22Rv1 (cell line): ENCODE data around the gene ORC6.

ENCODE experiments used
- CTCF ChIP-seq: fragments of 450-650 bp; IDR thresholded peaks from 2 replicates; pipeline ENCODE4 v1.5.1; 2017; ENCODE audit warnings: mild to moderate bottlenecking
- ZFX ChIP-seq: fragments of 450-650 bp; IDR thresholded peaks from 2 replicates; pipeline ENCODE4 v1.6.1; 2017; ENCODE audit warnings: antibody characterized with exemption, borderline replicate concordance

- TF ChIP-seq CTCF: no peak
- TF ChIP-seq ZFX: no peak
These were observed 2.3 kb downstream of the ORC6 start for GRCh38 chr16:46691726-46692125.
